ENCODE measurements around the gene RNASET2.

Gene RNASET2

GRCh38 chr6:166942393-166943168 is 13.8 kb downstream of the RNASET2 start:
- Histone ChIP-seq H3K9me3 (ENCODE audit: low read length) (no peaks in the 10 kb centered on the region), H4K20me1 (ENCODE audit: insufficient read depth, low read length) (no peaks in the 10 kb centered on the region), H3K9me2 (ENCODE audit: low read depth, low read length) (no peaks in the 10 kb centered on the region), H3K79me2 (ENCODE audit: insufficient read depth, low read length) (no peaks in the 10 kb centered on the region), H3K27ac (ENCODE audit: low read depth, low read length, poor library complexity, severe bottlenecking) (no peak overlapping the region), H3K9ac (ENCODE audit: low read length) (no peak overlapping the region), H3K4me1 (ENCODE audit: insufficient read depth, low read length, severe bottlenecking) (no peaks in the 10 kb centered on the region), H3K36me3 (ENCODE audit: insufficient read depth, low read length) (peaks cover 89% of the 10 kb centered on the region), H2AFZ (ENCODE audit: low read length) (no peak overlapping the region), H3K4me3 (ENCODE audit: low read depth, low read length, poor library complexity, severe bottlenecking) (no peak overlapping the region), H3K27me3 (ENCODE audit: insufficient read depth, low read length) (no peaks in the 10 kb centered on the region), H3K4me2 (ENCODE audit: low read length) (no peak overlapping the region), H3F3A (ENCODE audit: insufficient read depth, low read length) (no peaks in the 10 kb centered on the region)
- TF ChIP-seq CTCF (IDR thresholded peaks at IDR 0.05; ENCODE audit: low read length) (no peak), EZH2 (IDR thresholded peaks at IDR 0.05; ENCODE audit: borderline replicate concordance, low read length) (no peak)

GRCh38 chr6:166940643-166941068 is 15.7 kb downstream of the RNASET2 start:
- Histone ChIP-seq H3K79me2 (ENCODE audit: insufficient read depth, low read length) (no peaks in the 10 kb centered on the region), H2AFZ (ENCODE audit: low read length) (no peak overlapping the region), H3K4me3 (ENCODE audit: low read depth, low read length, poor library complexity, severe bottlenecking) (no peak overlapping the region), H3K4me1 (ENCODE audit: insufficient read depth, low read length, severe bottlenecking) (peaks cover 13% of the 10 kb centered on the region), H3K27me3 (ENCODE audit: insufficient read depth, low read length) (no peaks in the 10 kb centered on the region), H3K9me2 (ENCODE audit: low read depth, low read length) (no peaks in the 10 kb centered on the region), H3K27ac (ENCODE audit: low read depth, low read length, poor library complexity, severe bottlenecking) (no peak overlapping the region), H3K9me3 (ENCODE audit: low read length) (no peaks in the 10 kb centered on the region), H3K9ac (ENCODE audit: low read length) (no peak overlapping the region), H4K20me1 (ENCODE audit: insufficient read depth, low read length) (no peaks in the 10 kb centered on the region), H3K36me3 (ENCODE audit: insufficient read depth, low read length) (peaks cover 73% of the 10 kb centered on the region), H3F3A (ENCODE audit: insufficient read depth, low read length) (no peaks in the 10 kb centered on the region), H3K4me2 (ENCODE audit: low read length) (no peak overlapping the region)
- TF ChIP-seq CTCF (IDR thresholded peaks at IDR 0.05; ENCODE audit: low read length) = no peak
- no peak for TF ChIP-seq EZH2 (IDR thresholded peaks at IDR 0.05; ENCODE audit: borderline replicate concordance, low read length)

- TF ChIP-seq EZH2 (IDR thresholded peaks at IDR 0.05; ENCODE audit: borderline replicate concordance, low read length) (no peak), CTCF (IDR thresholded peaks at IDR 0.05; ENCODE audit: low read length) (no peak)
- Histone ChIP-seq H3K9me3 (ENCODE audit: low read length) (no peaks in the 10 kb centered on the region), H3K79me2 (ENCODE audit: insufficient read depth, low read length) (no peaks in the 10 kb centered on the region), H3K27me3 (ENCODE audit: insufficient read depth, low read length) (no peaks in the 10 kb centered on the region), H4K20me1 (ENCODE audit: insufficient read depth, low read length) (no peaks in the 10 kb centered on the region), H3K27ac (ENCODE audit: low read depth, low read length, poor library complexity, severe bottlenecking) (no peak overlapping the region), H3K4me2 (ENCODE audit: low read length) (no peak overlapping the region), H3K4me3 (ENCODE audit: low read depth, low read length, poor library complexity, severe bottlenecking) (no peak overlapping the region), H3K36me3 (ENCODE audit: insufficient read depth, low read length) (peaks cover 67% of the 10 kb centered on the region), H3K4me1 (ENCODE audit: insufficient read depth, low read length, severe bottlenecking) (peaks cover 19% of the 10 kb centered on the region), H3K9me2 (ENCODE audit: low read depth, low read length) (no peaks in the 10 kb centered on the region), H2AFZ (ENCODE audit: low read length) (no peak overlapping the region), H3K9ac (ENCODE audit: low read length) (no peak overlapping the region), H3F3A (ENCODE audit: insufficient read depth, low read length) (no peaks in the 10 kb centered on the region)
These were observed 16.5 kb downstream of the RNASET2 start for GRCh38 chr6:166939894-166940293.

All from OCI-LY1 (cell line).